ENCODE data around the gene CNKSR3.

DNA sequence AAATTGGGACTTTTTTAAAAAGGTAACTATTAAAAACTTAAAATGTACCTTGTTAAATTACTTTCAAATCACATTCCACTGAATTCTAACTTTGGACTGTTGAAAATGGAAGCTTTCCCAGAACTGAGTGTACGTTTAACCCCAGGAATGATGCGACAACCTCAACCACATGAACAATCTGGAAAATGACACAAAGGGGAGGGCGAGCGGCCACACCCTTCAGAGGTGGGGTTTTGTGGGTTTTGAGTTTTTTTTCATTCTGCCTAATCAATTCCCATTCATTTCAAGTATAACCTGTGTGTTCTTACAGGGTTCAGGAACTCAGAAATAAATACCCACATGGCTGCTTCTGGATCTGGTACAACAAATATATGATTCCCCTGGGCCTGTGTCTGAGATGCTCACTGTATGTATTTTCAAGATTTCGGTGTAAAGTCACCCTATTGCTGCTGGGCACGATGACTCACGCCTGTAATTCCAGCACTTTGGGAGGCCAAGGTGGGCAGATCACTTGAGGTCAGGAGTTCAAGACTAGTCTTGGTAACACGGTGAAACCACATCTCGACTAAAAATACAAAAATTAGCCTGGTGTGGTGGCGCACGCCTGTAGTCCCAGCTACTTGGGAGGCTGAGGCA is 21.6 kb downstream of the CNKSR3 start:
- TF ChIP-seq, protein P1, sequence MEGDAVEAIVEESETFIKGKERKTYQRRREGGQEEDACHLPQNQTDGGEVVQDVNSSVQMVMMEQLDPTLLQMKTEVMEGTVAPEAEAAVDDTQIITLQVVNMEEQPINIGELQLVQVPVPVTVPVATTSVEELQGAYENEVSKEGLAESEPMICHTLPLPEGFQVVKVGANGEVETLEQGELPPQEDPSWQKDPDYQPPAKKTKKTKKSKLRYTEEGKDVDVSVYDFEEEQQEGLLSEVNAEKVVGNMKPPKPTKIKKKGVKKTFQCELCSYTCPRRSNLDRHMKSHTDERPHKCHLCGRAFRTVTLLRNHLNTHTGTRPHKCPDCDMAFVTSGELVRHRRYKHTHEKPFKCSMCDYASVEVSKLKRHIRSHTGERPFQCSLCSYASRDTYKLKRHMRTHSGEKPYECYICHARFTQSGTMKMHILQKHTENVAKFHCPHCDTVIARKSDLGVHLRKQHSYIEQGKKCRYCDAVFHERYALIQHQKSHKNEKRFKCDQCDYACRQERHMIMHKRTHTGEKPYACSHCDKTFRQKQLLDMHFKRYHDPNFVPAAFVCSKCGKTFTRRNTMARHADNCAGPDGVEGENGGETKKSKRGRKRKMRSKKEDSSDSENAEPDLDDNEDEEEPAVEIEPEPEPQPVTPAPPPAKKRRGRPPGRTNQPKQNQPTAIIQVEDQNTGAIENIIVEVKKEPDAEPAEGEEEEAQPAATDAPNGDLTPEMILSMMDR (IDR thresholded peaks at IDR 0.05) = no peak
- TF ChIP-seq POLR2AphosphoS5 (IDR thresholded peaks at IDR 0.05) = no peak
